Measurements from ENCODE around the gene SKOR1. TPM values are rescaled to one million over a fixed set of nuclear protein-coding genes. Genes with fewer than 3 reads are reported as not detected.

SKOR1 gene
- polyA plus RNA-seq, 1 experiment: 0.02 TPM

DNA sequence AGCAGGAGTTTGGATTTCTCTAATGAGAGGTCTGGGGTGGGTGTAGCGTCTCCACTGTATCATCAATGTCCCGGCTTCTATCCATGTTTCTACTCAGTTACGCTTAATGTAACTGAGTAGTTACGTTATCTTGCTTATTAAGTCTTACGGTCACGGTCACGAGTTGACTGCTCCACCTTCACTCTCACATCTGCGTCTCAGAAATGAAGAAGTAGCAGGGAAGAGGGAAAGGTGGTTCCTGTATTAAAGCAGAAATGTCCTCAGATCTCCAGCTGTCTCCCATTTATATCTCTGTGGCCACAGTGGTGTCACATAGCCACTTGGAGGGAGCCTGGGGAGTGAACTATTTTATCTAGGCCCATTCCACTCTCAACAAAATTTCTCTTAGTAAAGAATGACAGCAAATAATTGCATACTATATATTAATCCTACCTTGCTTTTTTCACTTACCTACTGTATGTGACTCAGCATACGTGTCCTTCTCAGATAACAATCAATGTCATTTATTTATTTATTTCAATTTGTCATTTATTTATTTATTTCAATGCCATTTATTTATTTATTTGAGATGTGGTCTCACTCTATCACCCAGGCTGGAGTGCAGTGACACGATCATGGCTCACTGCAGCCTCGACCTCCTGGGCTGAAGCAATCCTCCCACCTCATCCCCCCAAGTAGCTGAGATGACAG lies 54.3 kb downstream of the SKOR1 start:
- Histone ChIP-seq H3K27ac (ENCODE audit: low read depth, low read length) (no peak overlapping the region), H3K9me3 (ENCODE audit: control insufficient read depth, insufficient read depth, low read length) (no peaks in the 10 kb centered on the region), H3K27me3 (ENCODE audit: control insufficient read depth, insufficient read depth, low read length) (no peaks in the 10 kb centered on the region), H3K4me3 (ENCODE audit: low read depth, low read length) (no peak overlapping the region)
- ChIA-PET POLR2A (no interaction called here), CTCF (no interaction called here)
- DNase-seq (ENCODE audit: low read depth, low spot score): no peak
- no peak for TF ChIP-seq CTCF (IDR thresholded peaks at IDR 0.05; ENCODE audit: low read depth, low read length)

GRCh38 chr15:67880651-67881182 lies 55.4 kb downstream of the SKOR1 start:
- ChIA-PET POLR2A (no interaction called here), CTCF (no interaction called here)
- no peak overlapping the region for H3K4me3 ChIP-seq (ENCODE audit: low read depth, low read length)
- H3K27me3 ChIP-seq (ENCODE audit: control insufficient read depth, insufficient read depth, low read length): no peaks in the 10 kb centered on the region
- H3K27ac ChIP-seq (ENCODE audit: low read depth, low read length): no peak overlapping the region
- H3K9me3 ChIP-seq (ENCODE audit: control insufficient read depth, insufficient read depth, low read length): no peaks in the 10 kb centered on the region; the same call in 1 of the 2 replicates
- DNase-seq (ENCODE audit: low read depth, low spot score): no peak
- no peak for TF ChIP-seq CTCF (IDR thresholded peaks at IDR 0.05; ENCODE audit: low read depth, low read length)

DNA sequence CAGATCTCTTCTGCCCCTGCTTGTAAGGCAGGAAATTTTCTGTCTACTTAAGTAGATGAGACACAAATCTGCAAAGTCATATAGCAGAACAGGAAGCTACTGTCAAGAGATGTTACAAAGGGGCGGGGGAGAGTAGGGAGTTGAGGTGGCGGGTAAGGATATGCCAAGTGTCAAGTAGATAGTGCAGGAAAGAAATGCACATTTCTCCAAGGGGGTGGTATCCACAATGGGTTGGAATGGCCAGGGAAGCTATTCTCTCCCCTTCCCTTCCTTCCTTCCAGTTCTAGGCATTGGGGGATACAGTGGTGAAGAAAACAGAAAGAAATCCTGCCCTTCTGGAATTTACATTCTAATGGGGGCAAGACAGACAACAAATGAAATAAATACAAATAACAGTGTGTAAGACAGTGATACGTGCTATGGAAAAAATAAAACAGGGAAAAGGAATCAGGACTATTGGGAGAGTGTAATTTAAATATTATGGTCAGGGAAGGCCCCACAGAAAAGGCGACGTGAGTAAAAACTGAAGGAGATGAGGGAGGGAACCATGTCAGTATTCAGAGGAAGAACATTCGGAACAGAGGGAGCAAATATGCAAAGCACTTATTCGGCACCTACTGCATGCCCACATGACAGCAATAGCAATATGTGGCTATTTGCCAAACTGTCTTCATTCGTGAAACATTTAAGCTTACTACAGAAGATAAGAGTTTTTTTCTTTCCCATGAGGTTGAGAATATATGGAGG lies 57.4 kb downstream of the SKOR1 start:
- no peak overlapping the region for H3K27ac ChIP-seq (ENCODE audit: low read depth, low read length)
- no peaks in the 10 kb centered on the region; the same call in 1 of the 2 replicates for H3K9me3 ChIP-seq (ENCODE audit: control insufficient read depth, insufficient read depth, low read length)
- no peak for DNase-seq (ENCODE audit: low read depth, low spot score)
- no peaks in the 10 kb centered on the region for H3K27me3 ChIP-seq (ENCODE audit: control insufficient read depth, insufficient read depth, low read length)
- H3K4me3 ChIP-seq (ENCODE audit: low read depth, low read length): no peak overlapping the region
- ChIA-PET CTCF (interaction anchor here (1.2 kb wide), 1 partner anchor 273 kb away, joined by 3 read pairs; no protein-coding TSS in a partner anchor), POLR2A (interaction anchor here (0.8 kb wide), 1 partner anchor 171 kb away, joined by 3 read pairs; the partner anchor contains the start of gene PIAS1)
- no peak for TF ChIP-seq CTCF (IDR thresholded peaks at IDR 0.05; ENCODE audit: low read depth, low read length)

DNA sequence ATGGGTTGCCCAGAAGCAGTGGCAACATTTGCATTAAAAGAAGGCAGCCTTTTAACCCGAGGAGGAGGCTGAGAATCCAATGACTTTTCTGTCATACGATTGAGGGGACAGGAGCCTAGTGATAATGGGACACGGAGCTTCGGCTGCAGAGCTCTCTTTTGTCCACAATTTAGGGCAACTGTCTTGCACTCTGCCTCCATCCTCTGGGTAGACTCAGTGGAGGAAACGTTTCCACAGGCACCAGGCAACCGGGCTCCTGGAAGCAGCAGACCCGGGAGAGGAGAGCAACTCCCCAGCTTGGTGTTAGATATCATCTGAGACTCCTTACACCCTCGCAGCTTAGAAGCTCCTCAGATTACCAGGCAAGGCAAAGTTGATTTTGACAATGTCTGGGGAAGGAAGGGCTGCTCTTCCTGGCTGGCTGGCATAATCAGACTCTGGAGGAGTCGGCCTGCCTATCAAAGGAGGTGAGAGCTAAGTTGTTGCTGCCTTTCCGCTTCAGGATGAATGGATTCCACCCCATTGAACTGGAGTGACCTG lies 58.0 kb downstream of the SKOR1 start:
- Histone ChIP-seq H3K9me3 (ENCODE audit: control insufficient read depth, insufficient read depth, low read length) (no peaks in the 10 kb centered on the region; the same call in 1 of the 2 replicates), H3K27me3 (ENCODE audit: control insufficient read depth, insufficient read depth, low read length) (peaks cover 4% of the 10 kb centered on the region), H3K27ac (ENCODE audit: low read depth, low read length) (no peak overlapping the region), H3K4me3 (ENCODE audit: low read depth, low read length) (no peak overlapping the region)
- TF ChIP-seq CTCF (IDR thresholded peaks at IDR 0.05; ENCODE audit: low read depth, low read length): no peak
- no peak for DNase-seq (ENCODE audit: low read depth, low spot score)
- CTCF ChIA-PET: interaction anchor here (1.2 kb wide), 1 partner anchor 272 kb away, joined by 3 read pairs; no protein-coding TSS in a partner anchor
- POLR2A ChIA-PET: no interaction called here

All from AG04450 (cell line).